Sciatic nerve (tissue), 2 donors: ENCODE data around the gene PTGES3L. TPM values are rescaled to one million over a fixed set of nuclear protein-coding genes. Genes with fewer than 3 reads are reported as not detected.
"Not testable (repeated sequence)": the region's sequence is repeated elsewhere in the genome, so short reads cannot be mapped to it uniquely, and the experiment has no call there.

Experiments used
- ATAC-seq: fragments of 200-7000 bp; cut with Tn5 transposase; one replicate; pipeline ENCODE4 v1.9.1; 2020; ENCODE audit warnings: mild to moderate bottlenecking, moderate library complexity
- DNase-seq: peaks from one replicate; pipeline ENCODE4 v3.0.0-alpha.2; 2020; ENCODE audit warnings: low spot score
- intact Hi-C: fragments of 100-400 bp; cut with DNase I; formaldehyde crosslinking; loops from one replicate; pipeline ENCODE4 v1.14.2; 2022
- total RNA-seq: library from RNA; stranded (reverse); fragmentation: NEBNext Ultra II Directional; extraction: Animal tissue kit (Norgen Biotek cat#: 25700); gene quantifications from one replicate; pipeline ENCODE4 v1.2.1, GENCODE V29; 2021
- donor health status: DM: no; HTN: no; CAD: no.
- donor health status: DM: no; HTN: no; CAD: no.

Gene PTGES3L
- total RNA-seq, 1 donor from 2014 or later, result 0.40 TPM

GRCh38 chr17:42928714-42929496 is 51.0 kb downstream of the PTGES3L start:
- intact Hi-C loops, result no loop called here
- ATAC-seq (peak; percentile 96), DNase-seq (no peak)

- ATAC-seq (no peak), DNase-seq (no peak)
- intact Hi-C loops, result no loop called here
These were observed 55.0 kb downstream of the PTGES3L start for GRCh38 chr17:42924891-42925290.

GRCh38 chr17:42923472-42923871 is 56.4 kb downstream of the PTGES3L start:
- ATAC-seq, DNase-seq, intact Hi-C loops: not testable (repeated sequence)

GRCh38 chr17:42922294-42922693 is 57.6 kb downstream of the PTGES3L start:
- intact Hi-C loops, result no loop called here
- no peak for DNase-seq
- ATAC-seq, result no peak

- ATAC-seq (peak; percentile 34), DNase-seq (no peak)
- intact Hi-C loops, result no loop called here
These were observed 59.0 kb downstream of the PTGES3L start for GRCh38 chr17:42920922-42921321.

- no peak for DNase-seq
- no peak for ATAC-seq
- intact Hi-C loops, result no loop called here
These were observed 59.6 kb downstream of the PTGES3L start for GRCh38 chr17:42920106-42920900.

- DNase-seq, ATAC-seq, intact Hi-C loops: not testable (repeated sequence)
These were observed 60.3 kb downstream of the PTGES3L start for GRCh38 chr17:42919522-42920077.

GRCh38 chr17:42918902-42919521 is 60.9 kb downstream of the PTGES3L start:
- ATAC-seq (no peak), DNase-seq (no peak)
- intact Hi-C loops, result no loop called here

Other genes starting within 250 kb of the PTGES3L start
- gene EZH1, start 235.0 kb downstream of the PTGES3L start, total RNA-seq, result 105 TPM
- 67.5 TPM for gene RAMP2, start 218.9 kb downstream of the PTGES3L start, total RNA-seq
- gene VPS25, start 206.6 kb downstream of the PTGES3L start, total RNA-seq, result 24.8 TPM
- 1.4 TPM for gene WNK4, start 199.5 kb downstream of the PTGES3L start, total RNA-seq
- gene COA3, start 181.4 kb downstream of the PTGES3L start, total RNA-seq, result 36.1 TPM
- 1.1 TPM for gene CNTD1, start 181.2 kb downstream of the PTGES3L start, total RNA-seq
- gene BECN1, start 155.8 kb downstream of the PTGES3L start, total RNA-seq, result 80.9 TPM
- gene PSME3, start 146.7 kb downstream of the PTGES3L start, total RNA-seq, result 54.5 TPM
- 1.6 TPM for gene AOC2, start 135.5 kb downstream of the PTGES3L start, total RNA-seq
- 61.7 TPM for gene AOC3, start 128.9 kb downstream of the PTGES3L start, total RNA-seq
- not detected for gene G6PC1, start 79.3 kb downstream of the PTGES3L start, total RNA-seq
- gene AARSD1, start 15.6 kb downstream of the PTGES3L start, total RNA-seq, result 40.7 TPM
- 12.4 TPM for gene RUNDC1, start 485 bp upstream of the PTGES3L start, total RNA-seq
- 743 TPM for gene RPL27, start 18.3 kb upstream of the PTGES3L start, total RNA-seq
- 28.1 TPM for gene IFI35, start 26.7 kb upstream of the PTGES3L start, total RNA-seq
- gene VAT1, start 42.3 kb upstream of the PTGES3L start, total RNA-seq, result 288 TPM
- 3.4 TPM for gene RND2, start 45.2 kb upstream of the PTGES3L start, total RNA-seq
- gene BRCA1, start 145.3 kb upstream of the PTGES3L start, total RNA-seq, result 8.3 TPM
- 86.1 TPM for gene NBR1, start 191.1 kb upstream of the PTGES3L start, total RNA-seq
- 25.5 TPM for gene TMEM106A, start 231.8 kb upstream of the PTGES3L start, total RNA-seq
- gene CCDC200, start 248.5 kb upstream of the PTGES3L start, total RNA-seq, result 0.62 TPM